ENCODE data around the gene KCNK18. TPM values are rescaled to one million over a fixed set of nuclear protein-coding genes. Genes with fewer than 3 reads are reported as not detected.

Gene KCNK18
- total RNA-seq (2021; fragmentation: NEBNext Ultra II Directional; extraction: Animal tissue kit (Norgen Biotek cat#: 25700)) (not detected in 2 replicates), polyA plus RNA-seq (2011; rRNA removed) (not detected in 2 replicates), polyA minus RNA-seq (2011; rRNA and poly(A)+ RNA removed) (not detected in 2 replicates)
- polyA plus RNA-seq (2011; cell fraction: cytosol; rRNA removed): not detected
- polyA plus RNA-seq (2011; cell fraction: nucleus; rRNA removed): not detected
- not detected in 4 replicates for polyA plus RNA-seq (2012, experiment 1 of 2)
- polyA plus RNA-seq (2012, experiment 2 of 2): not detected
- not detected for polyA plus RNA-seq (2013, experiment 1 of 2)
- polyA plus RNA-seq (2013, experiment 2 of 2): not detected
- not detected for polyA minus RNA-seq (2011; cell fraction: cytosol; rRNA and poly(A)+ RNA removed)
- polyA minus RNA-seq (2011; cell fraction: nucleus; rRNA and poly(A)+ RNA removed): not detected
- long read RNA-seq, experiment 1: 0 reads
- long read RNA-seq, experiment 2: 0 reads

GRCh38 chr10:117197189-117197588, at the start of gene KCNK18:
KCNK18 (plus strand) TSS chr10:117197489; CDS start chr10:117197489, 0 bp downstream.
- no peaks in the 10 kb centered on the region for H3K79me2 ChIP-seq (ENCODE audit: control insufficient read depth in 1 of 2, insufficient read depth in 2 of 2, low read length in 2 of 2)
- FAIRE-seq: no peak
- H4K5ac ChIP-seq (ENCODE audit: insufficient read length, low read depth, low read length): no peak within 1 kb of the TSS
- DNase-seq (ENCODE audit: low read depth in 1 of 2, low spot score in 2 of 2): no peak
- H3K27ac ChIP-seq (ENCODE audit: low read depth, low read length): no peak within 1 kb of the TSS
- no peak within 1 kb of the TSS for H2BK120ac ChIP-seq (replicated peaks; ENCODE audit: low read depth, low read length)
- no peak within 1 kb of the TSS for H2BK20ac ChIP-seq (ENCODE audit: low read length)
- H2BK15ac ChIP-seq (ENCODE audit: low read length): no peak within 1 kb of the TSS; the same call in 1 of the 2 replicates
- peak within 1 kb of the TSS; percentile 57; the same call in 1 of the 2 replicates for H4K8ac ChIP-seq (ENCODE audit: extremely low read depth, insufficient read depth, low read length)
- H3K18ac ChIP-seq (ENCODE audit: extremely low read depth, low read length): no peak within 1 kb of the TSS
- CTCF ChIA-PET (ENCODE audit: partially characterized antibody): interaction anchor here (1.2 to 6.5 kb wide), 5 partner anchors 11 to 400 kb away, joined by 4 to 28 read pairs (median 8); no protein-coding TSS in a partner anchor
- H4K20me1 ChIP-seq (replicated peaks in 1 of 2; ENCODE audit: control insufficient read depth in 1 of 2, insufficient read depth in 2 of 2, low read length in 2 of 2): peaks cover 0 to 1% of the 10 kb centered on the region in 2 experiments
- no peaks in the 10 kb centered on the region for H3K36me3 ChIP-seq (ENCODE audit: control insufficient read depth in 2 of 4, insufficient read depth in 4 of 4, low read length in 3 of 4)
- no peaks in the 10 kb centered on the region; a peak in 2 of 7 replicates for H3K4me1 ChIP-seq (replicated peaks in 1 of 4; ENCODE audit: control insufficient read depth in 3 of 4, insufficient read depth in 4 of 4, low read length in 3 of 4)
- H3K4ac ChIP-seq (replicated peaks; ENCODE audit: insufficient read length, low read depth, low read length): no peak within 1 kb of the TSS
- H3K9ac ChIP-seq (replicated peaks in 1 of 4; ENCODE audit: extremely low read depth in 1 of 4, low read depth in 3 of 4, low read length in 3 of 4): no peak within 1 kb of the TSS; a peak in 1 of 7 replicates
- H3K79me1 ChIP-seq (ENCODE audit: low read depth, low read length): no peaks in the 10 kb centered on the region
- H3K4me2 ChIP-seq (ENCODE audit: insufficient read depth in 1 of 2, low read depth in 2 of 2, low read length in 2 of 2): no peak within 1 kb of the TSS
- no peak within 1 kb of the TSS for H2AK5ac ChIP-seq (ENCODE audit: low read depth, low read length)
- no peaks in the 10 kb centered on the region for H3K9me3 ChIP-seq (ENCODE audit: insufficient read depth in 2 of 2, low read depth in 1 of 2, low read length in 1 of 2)
- H3K23ac ChIP-seq (ENCODE audit: insufficient read length): no peak within 1 kb of the TSS
- H2BK12ac ChIP-seq (ENCODE audit: low read depth, low read length): no peak within 1 kb of the TSS
- TF ChIP-seq SAP30 (IDR thresholded peaks at IDR 0.05; ENCODE audit: insufficient read depth, insufficient replicate concordance, low read length) (no peak), CHD2 (IDR thresholded peaks at IDR 0.05; ENCODE audit: low read length) (no peak), CEBPB (IDR thresholded peaks at IDR 0.05; ENCODE audit: low read depth, low read length) (no peak), NANOG (IDR thresholded peaks at IDR 0.05; ENCODE audit: insufficient read depth, low read depth, low read length, poor library complexity, severe bottlenecking) (no peak), TCF12 (IDR thresholded peaks at IDR 0.05; ENCODE audit: low read depth, low read length) (no peak), TEAD4 (IDR thresholded peaks at IDR 0.05; ENCODE audit: low read depth, low read length) (no peak), SRF (IDR thresholded peaks at IDR 0.05; ENCODE audit: low read depth, low read length) (no peak)
- no peaks in the 10 kb centered on the region for H3K27me3 ChIP-seq (replicated peaks in 1 of 4; ENCODE audit: control insufficient read depth in 3 of 4, extremely low read depth in 1 of 4, insufficient read depth in 3 of 4, low read length in 3 of 4)
- no peak within 1 kb of the TSS for H3K4me3 ChIP-seq (ENCODE audit: extremely low read depth in 1 of 4, insufficient read depth in 2 of 4, low read depth in 3 of 4, low read length in 4 of 4)
- H2BK5ac ChIP-seq (ENCODE audit: low read depth, low read length): no peak within 1 kb of the TSS
- H3K56ac ChIP-seq (replicated peaks; ENCODE audit: insufficient read length, low read depth, low read length): no peak within 1 kb of the TSS
- H4K91ac ChIP-seq (replicated peaks; ENCODE audit: insufficient read length, low read length): no peak within 1 kb of the TSS
- POLR2A ChIA-PET (ENCODE audit: partially characterized antibody): no interaction called here
- H3K23me2 ChIP-seq (ENCODE audit: low read depth, low read length): no peaks in the 10 kb centered on the region
- WGBS, 2 experiments (ENCODE audit: extremely low coverage in 1 of 2, insufficient coverage in 1 of 2, insufficient read length in 1 of 2, insufficient replicate concordance in 2 of 2, low coverage in 1 of 2, low lambda C conversion rate in 2 of 2, missing lambda C conversion rate in 1 of 2): 88% methylated on average over 12 of the region's 12 CpGs; no CpG with 5 or more reads in 1 of the 2 experiments
- H2AFZ ChIP-seq (ENCODE audit: low read length): no peak within 1 kb of the TSS
- H3K14ac ChIP-seq (ENCODE audit: insufficient read length): no peak within 1 kb of the TSS

Data from H1 (cell line).